ENCODE results near the gene ADGRA3.

Gene ADGRA3

GRCh38 chr4:22414833-22415232 is 101.0 kb downstream of the ADGRA3 start:
- Histone ChIP-seq H3K9me2 (replicated peaks; ENCODE audit: insufficient read depth, low read length) (no peaks in the 10 kb centered on the region), H3K9me3 (replicated peaks; ENCODE audit: insufficient read depth, low read length) (no peaks in the 10 kb centered on the region), H3K36me3 (replicated peaks; ENCODE audit: insufficient read depth, low read length) (no peaks in the 10 kb centered on the region), H3K4me1 (ENCODE audit: low read length) (no peaks in the 10 kb centered on the region), H3K4me2 (ENCODE audit: low read depth, low read length) (no peak overlapping the region), H3K4me3 (ENCODE audit: low read length) (no peak overlapping the region), H3K27ac (ENCODE audit: low read length) (no peak overlapping the region), H3F3A (ENCODE audit: insufficient read depth, low read length) (no peaks in the 10 kb centered on the region), H2AFZ (ENCODE audit: low read length) (no peak overlapping the region), H3K79me2 (ENCODE audit: low read length) (no peaks in the 10 kb centered on the region), H3K9ac (ENCODE audit: low read length) (no peak overlapping the region), H4K20me1 (ENCODE audit: insufficient read depth, low read length) (no peaks in the 10 kb centered on the region), H3K27me3 (replicated peaks; ENCODE audit: insufficient read depth, low read length) (no peaks in the 10 kb centered on the region)
- TF ChIP-seq EZH2 (optimal IDR thresholded peaks at IDR 0.05; ENCODE audit: low read depth, low read length) (no peak), EZH2phosphoT487 (IDR thresholded peaks at IDR 0.05; ENCODE audit: low read length) (no peak), CTCF (IDR thresholded peaks at IDR 0.05; ENCODE audit: low read length) (no peak)
- no peak for DNase-seq

GRCh38 chr4:22413471-22413870 is 102.4 kb downstream of the ADGRA3 start:
- Histone ChIP-seq H3K27me3 (replicated peaks; ENCODE audit: insufficient read depth, low read length) (no peaks in the 10 kb centered on the region), H3K4me1 (ENCODE audit: low read length) (0 out of 2 replicates have a peak, but pooled peaks cover 4% of the 10 kb centered on the region), H3K9me2 (replicated peaks; ENCODE audit: insufficient read depth, low read length) (no peaks in the 10 kb centered on the region), H2AFZ (ENCODE audit: low read length) (no peak overlapping the region), H3K36me3 (replicated peaks; ENCODE audit: insufficient read depth, low read length) (no peaks in the 10 kb centered on the region), H3K79me2 (ENCODE audit: low read length) (no peaks in the 10 kb centered on the region), H3K9me3 (replicated peaks; ENCODE audit: insufficient read depth, low read length) (no peaks in the 10 kb centered on the region), H3F3A (ENCODE audit: insufficient read depth, low read length) (no peaks in the 10 kb centered on the region), H3K4me3 (ENCODE audit: low read length) (no peak overlapping the region), H3K4me2 (ENCODE audit: low read depth, low read length) (no peak overlapping the region), H3K9ac (ENCODE audit: low read length) (no peak overlapping the region), H4K20me1 (ENCODE audit: insufficient read depth, low read length) (no peaks in the 10 kb centered on the region), H3K27ac (ENCODE audit: low read length) (no peak overlapping the region)
- DNase-seq: no peak
- TF ChIP-seq EZH2phosphoT487 (IDR thresholded peaks at IDR 0.05; ENCODE audit: low read length): no peak
- no peak for TF ChIP-seq CTCF (IDR thresholded peaks at IDR 0.05; ENCODE audit: low read length)
- no peak for TF ChIP-seq EZH2 (optimal IDR thresholded peaks at IDR 0.05; ENCODE audit: low read depth, low read length)

- TF ChIP-seq CTCF (IDR thresholded peaks at IDR 0.05; ENCODE audit: low read length) (no peak), EZH2 (optimal IDR thresholded peaks at IDR 0.05; ENCODE audit: low read depth, low read length) (no peak), EZH2phosphoT487 (IDR thresholded peaks at IDR 0.05; ENCODE audit: low read length) (no peak)
- DNase-seq: no peak
- no peaks in the 10 kb centered on the region for H4K20me1 ChIP-seq (ENCODE audit: insufficient read depth, low read length)
- no peak overlapping the region for H3K9ac ChIP-seq (ENCODE audit: low read length)
- H3K27me3 ChIP-seq (replicated peaks; ENCODE audit: insufficient read depth, low read length): no peaks in the 10 kb centered on the region
- no peaks in the 10 kb centered on the region for H3F3A ChIP-seq (ENCODE audit: insufficient read depth, low read length)
- H3K9me2 ChIP-seq (replicated peaks; ENCODE audit: insufficient read depth, low read length): no peaks in the 10 kb centered on the region
- no peak overlapping the region for H3K4me2 ChIP-seq (ENCODE audit: low read depth, low read length)
- no peaks in the 10 kb centered on the region for H3K36me3 ChIP-seq (replicated peaks; ENCODE audit: insufficient read depth, low read length)
- no peaks in the 10 kb centered on the region for H3K79me2 ChIP-seq (ENCODE audit: low read length)
- H2AFZ ChIP-seq (ENCODE audit: low read length): no peak overlapping the region
- no peak overlapping the region for H3K4me3 ChIP-seq (ENCODE audit: low read length)
- H3K27ac ChIP-seq (ENCODE audit: low read length): no peak overlapping the region
- H3K4me1 ChIP-seq (ENCODE audit: low read length): 0 out of 2 replicates have a peak, but pooled peaks cover 8% of the 10 kb centered on the region
- H3K9me3 ChIP-seq (replicated peaks; ENCODE audit: insufficient read depth, low read length): no peaks in the 10 kb centered on the region
Observed at GRCh38 chr4:22412013-22412412, 103.9 kb downstream of the ADGRA3 start.
